Thyroid gland (tissue), 4 donors: Measurements from ENCODE around the gene CHRNA1.

ENCODE experiments used
- CTCF ChIP-seq, 6 experiments: fragments of 200-600 bp in 3 of 6; fragments of 450-650 bp in 3 of 6; sonication (generic) in 3 of 6; IDR thresholded peaks; one replicate each; pipeline ENCODE4 v1.5.1; 2016 to 2019; ENCODE audit warnings: antibody characterized with exemption in 6 of 6, mild to moderate bottlenecking in 2 of 6, inconsistent platforms in 1 of 6, moderate library complexity in 1 of 6
- POLR2A ChIP-seq, 2 donors: fragments of 450-650 bp; IDR thresholded peaks; one replicate each; pipeline ENCODE4 v1.6.1; 2017; ENCODE audit warnings: antibody characterized with exemption in 2 of 2, mild to moderate bottlenecking in 2 of 2, moderate library complexity in 1 of 2

DNA sequence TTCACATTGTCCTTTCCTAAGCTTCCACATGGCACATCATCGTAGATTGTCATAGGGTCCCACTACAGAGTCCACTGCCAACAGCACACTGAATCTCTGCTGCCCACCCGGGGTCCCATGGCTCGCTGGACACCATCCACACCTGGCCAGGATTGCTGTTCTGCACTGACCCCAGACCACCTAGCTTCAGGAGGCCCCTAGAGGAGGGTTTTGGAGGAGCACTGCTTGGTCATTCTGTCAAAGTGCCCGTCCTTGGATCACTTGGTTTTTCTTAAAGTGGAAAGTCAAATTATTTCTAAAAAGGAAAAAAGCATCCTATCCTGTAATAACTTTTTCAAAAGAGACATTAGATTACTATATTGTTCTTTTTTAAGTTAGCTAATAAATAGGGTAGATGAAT lies 59.0 kb downstream of the CHRNA1 start:
- TF ChIP-seq POLR2A (IDR thresholded peaks at IDR 0.05) (no peak), CTCF (IDR thresholded peaks at IDR 0.05) (no peak)
